Right hindlimb (tissue), 1 donor: ENCODE data around the gene SPTBN2.

Experiments used
- DNase-seq: peaks from one replicate; pipeline ENCODE4 v3.0.0-alpha.2; 2018

SPTBN2 gene

GRCh38 chr11:66701432-66702240 lies 27.4 kb downstream of the SPTBN2 start:
- no peak for DNase-seq

- DNase-seq = no peak
Measured at GRCh38 chr11:66700742-66701141, 28.3 kb downstream of the SPTBN2 start.

GRCh38 chr11:66700337-66700736 lies 28.7 kb downstream of the SPTBN2 start:
- DNase-seq = no peak

- DNase-seq = no peak
Measured at GRCh38 chr11:66698491-66698890, 30.5 kb downstream of the SPTBN2 start.

GRCh38 chr11:66697988-66698387 lies 31.0 kb downstream of the SPTBN2 start:
- no peak for DNase-seq

GRCh38 chr11:66696146-66696545 lies 32.9 kb downstream of the SPTBN2 start:
- no peak for DNase-seq

GRCh38 chr11:66694732-66695207 lies 34.2 kb downstream of the SPTBN2 start:
- DNase-seq = peak; percentile 86

- no peak for DNase-seq
Measured at GRCh38 chr11:66694056-66694410, 35.0 kb downstream of the SPTBN2 start.

- DNase-seq = no peak
Measured at GRCh38 chr11:66693356-66694055, 35.5 kb downstream of the SPTBN2 start.

- no peak for DNase-seq
Measured at GRCh38 chr11:66692871-66693331, 36.1 kb downstream of the SPTBN2 start.

- DNase-seq = no peak
Measured at GRCh38 chr11:66692446-66692845, 36.6 kb downstream of the SPTBN2 start.

GRCh38 chr11:66691311-66691980 lies 37.6 kb downstream of the SPTBN2 start:
- no peak for DNase-seq

GRCh38 chr11:66689661-66690590 lies 39.1 kb downstream of the SPTBN2 start:
- DNase-seq = no peak

GRCh38 chr11:66688561-66689534 lies 40.2 kb downstream of the SPTBN2 start:
- DNase-seq = no peak

GRCh38 chr11:66687831-66688281 lies 41.2 kb downstream of the SPTBN2 start:
- no peak for DNase-seq

- DNase-seq = no peak
Measured at GRCh38 chr11:66686801-66687750, 41.9 kb downstream of the SPTBN2 start.

GRCh38 chr11:66686100-66686785 lies 42.8 kb downstream of the SPTBN2 start:
- DNase-seq = no peak

GRCh38 chr11:66685276-66686099 lies 43.5 kb downstream of the SPTBN2 start:
- DNase-seq = no peak
